Measurements from ENCODE around the gene ZNF518A. TPM values are rescaled to one million over a fixed set of nuclear protein-coding genes. Genes with fewer than 3 reads are reported as not detected.
"Not testable (repeated sequence)": the region's sequence is repeated elsewhere in the genome, so short reads cannot be mapped to it uniquely, and the experiment has no call there.

The ZNF518A gene
- polyA plus RNA-seq, 4 donors: 30.7 to 61.7 (median 41.7) TPM

DNA sequence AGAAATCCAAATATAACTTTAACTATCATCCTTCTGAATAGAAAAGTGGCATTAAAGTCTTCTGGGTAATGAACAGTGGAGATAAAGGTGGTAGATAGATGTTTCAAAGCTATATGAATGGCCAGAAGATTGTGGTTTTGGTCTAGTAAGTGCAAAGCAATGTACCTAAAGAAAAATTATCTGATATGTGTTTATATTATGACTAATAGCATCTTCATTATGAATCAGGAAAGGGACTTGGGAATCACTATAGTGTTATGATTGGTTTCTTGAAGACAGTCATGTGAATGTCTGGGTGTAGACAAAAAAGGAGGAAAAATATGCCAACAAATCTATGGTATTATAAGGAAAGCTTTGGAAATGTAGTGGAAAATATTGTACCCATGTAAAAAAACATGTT lies 3.0 kb downstream of the ZNF518A start:
- DNase-seq (ENCODE audit: low read depth in 4 of 4, low spot score in 2 of 4): no peak

DNA sequence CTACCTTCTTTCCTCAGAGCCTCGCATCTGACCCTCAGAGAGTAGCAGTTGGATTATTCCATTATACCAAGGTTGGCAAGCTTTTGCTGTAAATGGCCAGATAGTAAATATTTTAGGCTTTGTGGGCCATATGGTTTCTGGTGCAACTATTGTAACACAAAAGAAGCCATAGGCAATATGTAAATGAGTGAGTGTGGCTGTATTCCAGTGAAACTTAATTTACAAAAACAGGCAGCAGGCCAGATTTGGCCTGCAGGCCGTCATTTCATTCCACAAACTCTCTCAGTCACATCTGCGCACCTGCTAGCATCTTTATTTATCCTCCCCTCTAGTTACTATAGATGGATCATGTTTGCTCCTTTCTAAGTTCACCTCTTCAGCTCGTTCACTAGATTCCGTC lies 6.7 kb downstream of the ZNF518A start:
- DNase-seq (ENCODE audit: low read depth in 4 of 4, low spot score in 2 of 4): no peak

DNA sequence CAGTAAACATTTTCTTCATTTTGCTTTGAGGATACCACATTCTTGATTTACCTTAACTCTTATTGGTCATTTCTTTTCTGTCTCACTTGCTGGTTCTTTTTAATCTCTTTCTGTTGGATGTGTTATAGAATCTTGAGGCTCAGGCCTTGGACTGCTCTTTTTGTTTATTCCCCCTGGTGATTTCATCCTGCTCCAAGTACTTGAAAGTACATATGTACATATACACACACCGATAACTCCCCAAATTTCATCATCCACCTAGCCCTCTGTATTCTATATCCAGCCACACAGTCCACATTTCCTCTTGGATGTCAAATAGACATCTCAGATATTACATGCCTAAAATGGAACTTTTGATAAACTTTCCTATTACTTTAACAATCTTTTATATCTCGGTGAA lies 7.5 kb downstream of the ZNF518A start:
- DNase-seq (ENCODE audit: low read depth in 4 of 4, low spot score in 2 of 4): no peak

DNA sequence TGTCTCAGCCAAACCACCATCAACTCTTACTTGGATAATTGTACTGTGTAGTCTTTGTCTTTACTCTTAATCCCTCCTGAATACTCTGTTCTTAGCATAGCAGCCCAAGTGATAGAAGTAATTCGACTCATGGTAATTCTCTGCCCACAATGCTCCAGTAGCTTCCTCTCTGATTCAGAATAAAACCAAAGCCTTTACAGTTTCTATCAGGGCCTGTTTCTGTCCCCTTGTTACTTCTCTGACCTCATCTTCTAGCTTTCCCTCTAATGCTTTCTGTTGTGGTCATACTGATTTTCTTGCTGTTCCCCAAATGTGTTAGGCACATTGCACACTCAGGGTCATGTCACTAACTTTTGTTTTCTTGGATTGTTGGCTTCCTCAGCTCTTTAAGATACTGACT lies 8.0 kb downstream of the ZNF518A start:
- no peak for DNase-seq (ENCODE audit: low read depth in 4 of 4, low spot score in 2 of 4)

DNA sequence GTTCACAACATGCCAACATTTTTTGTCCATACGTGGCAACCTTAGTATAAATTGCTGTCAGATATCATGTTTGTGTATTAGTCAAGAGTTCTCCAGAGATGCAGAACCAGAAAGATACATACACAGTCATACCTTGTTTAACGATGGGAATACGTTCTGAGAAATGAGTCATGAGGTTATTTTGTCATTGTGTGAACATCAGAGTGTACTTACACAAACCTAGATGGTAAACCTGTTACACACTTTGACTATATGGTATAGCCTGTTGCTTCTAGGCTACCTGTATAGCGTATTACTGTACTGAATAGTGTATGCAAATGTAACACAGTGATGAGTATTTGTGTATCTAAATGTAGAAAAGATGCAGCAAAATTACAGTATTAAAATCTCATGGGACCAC lies 22.3 kb downstream of the ZNF518A start:
- DNase-seq (ENCODE audit: low read depth in 4 of 4, low spot score in 2 of 4): no peak

DNA sequence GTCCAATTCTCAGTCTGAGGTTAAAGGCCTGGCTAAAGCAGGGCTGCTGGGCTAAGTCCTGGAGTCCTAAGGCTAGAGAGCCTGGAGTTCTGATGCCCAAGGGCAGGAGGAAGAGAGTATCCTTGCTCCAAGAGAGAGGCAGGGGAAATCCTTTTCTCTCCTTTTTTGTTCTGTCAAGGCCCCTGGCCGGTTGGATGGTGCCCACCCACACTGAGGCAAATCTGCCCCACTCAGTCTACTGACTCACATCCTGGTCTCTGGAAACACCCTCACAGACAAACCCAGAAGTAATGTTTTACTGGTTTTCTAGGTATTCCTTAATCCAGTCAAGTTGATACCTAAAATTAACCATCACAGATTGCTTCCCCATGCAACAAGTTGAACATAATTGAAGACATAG lies 23.0 kb downstream of the ZNF518A start:
- no peak for DNase-seq (ENCODE audit: low read depth in 4 of 4, low spot score in 2 of 4)

DNA sequence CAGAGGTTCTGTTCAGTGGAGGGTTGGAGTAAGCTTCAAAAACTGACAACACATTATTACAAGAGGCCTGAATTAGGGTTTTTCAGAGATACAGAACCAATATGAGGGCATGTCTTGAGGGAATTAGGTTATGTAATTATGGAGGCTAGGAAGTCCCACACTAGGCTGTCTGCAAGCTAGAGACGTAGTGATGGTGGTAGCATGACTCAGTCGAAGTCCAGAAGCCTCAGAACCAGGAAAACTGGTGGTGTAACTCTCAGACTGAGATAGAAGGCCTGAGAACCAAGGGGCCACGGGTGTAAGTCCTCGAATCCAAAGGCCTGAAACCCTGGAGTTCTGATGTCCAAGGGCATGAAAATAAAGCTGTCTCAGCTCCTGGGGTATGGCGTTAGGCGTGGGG lies 35.6 kb downstream of the ZNF518A start:
- DNase-seq (ENCODE audit: low read depth in 4 of 4, low spot score in 2 of 4): no peak

DNA sequence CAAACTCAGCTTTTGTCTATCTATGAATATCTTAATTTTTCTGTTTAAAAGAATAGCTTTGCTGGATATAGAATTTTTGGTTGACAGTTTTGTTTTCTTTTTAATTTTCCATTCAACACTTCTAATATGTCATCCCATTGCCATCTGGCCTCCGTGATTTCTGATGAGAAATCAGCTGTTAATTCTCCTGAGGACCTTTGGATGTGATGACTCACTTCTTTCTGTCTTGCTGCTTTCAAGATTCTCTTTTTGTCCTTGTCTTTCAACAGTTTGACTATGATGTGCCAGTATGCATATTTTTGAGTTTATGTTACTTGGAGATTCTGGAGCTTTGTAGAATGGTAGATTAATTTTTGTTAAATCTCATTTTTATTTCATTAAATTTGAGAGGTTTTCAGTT lies 38.4 kb downstream of the ZNF518A start:
- no peak for DNase-seq (ENCODE audit: low read depth in 4 of 4, low spot score in 2 of 4)

DNA sequence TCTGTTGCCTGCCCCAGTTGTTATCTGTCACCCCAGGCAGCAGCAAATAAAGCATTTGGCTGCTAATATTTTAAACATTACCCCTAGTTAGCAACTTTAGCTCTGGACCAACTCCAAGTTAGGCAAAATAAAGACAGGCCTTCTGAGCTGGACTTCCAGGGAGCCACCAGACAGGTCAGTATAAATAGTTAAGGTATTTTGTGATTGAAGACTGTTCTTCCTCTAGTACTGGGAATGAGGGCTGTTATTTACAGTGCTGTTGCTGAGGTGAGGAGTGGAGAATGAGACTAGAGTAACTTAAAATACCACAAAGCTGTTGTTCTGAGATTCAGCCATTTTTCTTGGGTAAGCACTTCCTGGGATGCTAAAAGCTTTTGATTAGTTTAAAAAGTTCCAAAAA lies 40.1 kb downstream of the ZNF518A start:
- DNase-seq (ENCODE audit: low read depth in 4 of 4, low spot score in 2 of 4): no peak

DNA sequence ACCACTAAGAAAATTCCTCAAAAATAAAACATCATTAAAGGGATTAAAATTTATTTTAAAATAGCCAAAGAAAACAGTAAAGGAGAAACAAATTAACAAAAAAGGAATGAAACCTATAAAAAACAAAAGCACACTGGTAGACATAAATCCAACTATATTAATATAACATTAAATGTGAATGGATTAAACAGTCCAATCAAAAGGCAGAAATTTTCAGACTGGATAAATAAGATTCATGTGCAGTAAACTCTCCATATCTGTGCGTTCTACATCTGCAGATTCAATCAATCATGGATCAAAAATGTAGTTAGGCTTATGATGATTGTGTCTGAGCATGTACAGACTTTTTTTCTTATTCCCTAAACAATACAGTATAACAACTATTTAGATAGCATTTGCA lies 42.6 kb downstream of the ZNF518A start:
- no peak for DNase-seq (ENCODE audit: low read depth in 4 of 4, low spot score in 2 of 4)

DNA sequence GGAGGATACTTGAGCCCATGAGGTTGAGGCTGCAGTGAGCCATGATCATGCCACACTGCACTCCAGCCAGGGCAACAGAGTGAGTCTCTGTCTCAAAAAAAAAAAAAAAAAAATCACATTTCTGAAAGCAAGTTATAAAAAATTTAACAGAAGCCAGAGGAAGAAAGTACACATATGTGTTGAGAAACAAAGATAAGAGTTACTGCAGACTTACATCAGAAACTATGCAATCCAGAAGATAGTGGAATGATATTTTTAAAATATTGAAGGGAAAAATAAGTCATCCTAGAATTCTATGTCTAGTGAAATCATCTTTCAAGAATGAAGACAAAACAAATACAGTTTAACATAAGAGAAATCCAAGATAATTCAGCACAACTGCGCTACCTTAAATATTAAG lies 46.9 kb downstream of the ZNF518A start:
- no peak for DNase-seq (ENCODE audit: low read depth in 4 of 4, low spot score in 2 of 4)

DNA sequence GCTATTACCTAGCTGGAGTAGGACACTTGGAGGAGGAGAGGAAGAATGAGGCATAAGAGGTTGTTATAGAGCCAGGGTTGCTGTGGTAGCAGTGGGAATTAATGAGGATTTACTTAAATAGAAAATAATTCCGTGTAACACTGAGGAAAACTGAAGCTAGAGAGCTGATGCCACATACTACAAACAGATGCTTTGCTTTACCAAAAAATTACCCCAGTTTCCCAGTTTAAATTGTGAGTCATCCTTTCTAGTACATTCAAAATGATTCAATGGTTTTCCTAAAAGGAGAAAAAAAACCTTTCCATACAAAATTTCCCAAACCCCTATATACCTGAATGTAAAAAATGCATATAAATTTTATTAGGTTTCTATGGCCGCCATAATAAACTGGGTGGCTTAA lies 58.3 kb downstream of the ZNF518A start:
- DNase-seq (ENCODE audit: low read depth in 4 of 4, low spot score in 2 of 4): no peak

DNA sequence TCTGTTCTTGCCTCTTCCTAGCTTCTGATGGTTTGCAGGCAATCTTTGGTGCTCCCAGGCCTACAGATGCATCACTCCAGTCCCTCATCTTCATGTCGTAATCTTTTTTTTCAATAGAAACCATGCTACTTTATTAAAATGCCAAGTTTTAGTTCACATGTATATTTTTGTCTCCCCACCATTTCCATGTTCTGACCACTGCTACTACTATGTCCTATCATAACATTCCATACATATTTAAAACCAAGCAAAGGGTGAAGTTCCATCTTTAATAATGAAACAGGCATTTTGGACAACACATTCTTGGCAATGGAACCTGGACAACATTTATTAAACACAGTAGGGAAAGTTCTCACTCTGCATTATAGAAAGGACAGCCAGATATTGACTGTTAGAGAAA lies 58.8 kb downstream of the ZNF518A start:
- DNase-seq (ENCODE audit: low read depth in 4 of 4, low spot score in 2 of 4): no peak

DNA sequence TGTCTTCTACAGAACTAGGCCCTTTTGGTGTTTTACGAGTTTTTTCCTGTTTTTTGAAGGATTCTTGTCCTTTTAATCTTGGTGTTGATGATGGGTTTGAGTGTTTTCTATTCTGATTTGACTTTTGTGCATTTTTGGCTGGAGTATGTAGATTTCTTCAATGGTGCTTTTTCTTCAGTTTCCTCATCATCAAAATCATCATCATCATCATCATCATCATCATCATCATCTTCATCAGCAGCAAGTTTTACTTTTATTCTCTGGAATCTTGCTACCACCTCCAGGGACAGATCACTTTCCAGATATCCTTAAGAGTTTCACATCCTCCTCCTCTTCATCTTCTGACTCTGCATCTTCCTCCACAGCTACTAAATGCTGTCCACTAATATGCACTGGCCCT lies 59.4 kb downstream of the ZNF518A start:
- not testable (repeated sequence) for DNase-seq (ENCODE audit: low read depth in 4 of 4, low spot score in 2 of 4)

DNA sequence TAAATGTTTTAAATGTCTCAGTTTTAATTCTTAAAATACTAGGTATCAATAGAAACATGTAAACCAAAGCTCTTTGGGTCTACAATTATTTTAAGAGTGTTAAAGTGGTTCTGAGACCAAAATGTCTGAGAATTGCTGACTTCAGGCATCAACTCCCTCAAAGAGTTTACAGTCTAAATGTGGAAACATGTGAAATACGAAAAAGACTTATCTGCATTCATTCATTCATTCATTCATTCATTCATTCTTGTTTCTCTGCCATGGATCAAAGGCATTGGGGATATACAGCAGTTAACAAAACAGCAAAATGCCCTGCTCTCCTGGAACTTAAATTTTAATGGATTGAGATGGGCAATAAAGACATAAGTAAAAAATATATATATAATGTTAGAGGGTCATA lies 71.4 kb downstream of the ZNF518A start:
- no peak for DNase-seq (ENCODE audit: low read depth in 4 of 4, low spot score in 2 of 4)

DNA sequence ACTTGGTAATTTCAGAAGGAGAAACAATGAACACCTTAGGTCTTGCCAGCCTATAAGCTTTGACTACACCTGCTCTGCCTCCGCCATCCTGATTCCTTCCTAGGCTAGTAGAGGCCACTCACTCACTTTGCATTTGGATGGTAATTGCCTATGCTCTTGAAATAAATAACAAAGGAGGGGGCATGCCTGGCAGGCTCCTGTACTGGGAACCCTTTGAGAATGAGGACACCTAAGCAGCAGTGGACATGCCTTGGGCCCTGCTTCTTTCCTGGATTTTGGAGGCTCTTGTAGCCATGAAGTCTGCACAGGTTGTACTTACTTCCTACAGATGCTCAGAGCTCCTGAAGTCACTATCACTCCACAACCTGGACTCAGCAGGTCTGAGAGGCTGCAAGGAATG lies 75.5 kb downstream of the ZNF518A start:
- DNase-seq (ENCODE audit: low read depth in 4 of 4, low spot score in 2 of 4): no peak

DNA sequence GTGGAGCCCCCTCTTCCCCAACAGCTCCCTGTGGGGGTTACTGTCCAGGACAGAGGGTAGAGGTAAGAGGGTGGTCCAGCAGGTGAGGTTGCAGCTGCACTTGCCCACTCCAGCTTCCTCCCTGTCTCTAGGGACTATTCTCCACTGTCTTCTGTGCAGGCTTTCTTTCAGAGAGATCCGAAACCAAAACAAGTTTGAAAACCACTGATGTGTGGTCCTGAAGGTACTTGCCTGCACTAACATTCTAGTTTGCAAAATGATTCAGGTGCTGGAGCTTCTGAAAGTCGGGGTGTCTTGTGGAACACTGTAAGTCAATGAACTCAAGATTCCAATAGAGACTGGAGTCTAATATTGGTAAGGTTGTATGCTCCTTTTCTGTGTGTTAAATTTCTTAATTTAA lies 78.2 kb downstream of the ZNF518A start:
- no peak for DNase-seq (ENCODE audit: low read depth in 4 of 4, low spot score in 2 of 4)

DNA sequence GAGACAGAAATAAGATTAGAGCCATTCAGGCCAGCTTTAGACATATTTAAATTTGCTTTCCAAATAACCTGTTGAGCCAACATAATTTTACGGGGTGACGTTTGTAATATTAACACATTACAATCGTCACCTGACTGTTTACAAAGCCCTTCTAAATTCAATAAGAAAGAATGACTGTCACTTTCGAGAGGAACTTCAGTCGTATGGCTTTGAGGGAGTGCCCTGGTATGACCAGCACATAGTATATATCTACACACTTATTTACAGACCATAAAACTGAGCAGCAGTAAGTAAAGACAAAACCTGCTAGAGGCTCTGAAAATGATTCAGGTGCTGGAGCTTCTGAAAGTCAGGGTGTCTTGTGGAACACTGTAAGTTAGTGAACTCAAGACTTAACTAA lies 78.8 kb downstream of the ZNF518A start:
- DNase-seq (ENCODE audit: low read depth in 4 of 4, low spot score in 2 of 4): no peak

DNA sequence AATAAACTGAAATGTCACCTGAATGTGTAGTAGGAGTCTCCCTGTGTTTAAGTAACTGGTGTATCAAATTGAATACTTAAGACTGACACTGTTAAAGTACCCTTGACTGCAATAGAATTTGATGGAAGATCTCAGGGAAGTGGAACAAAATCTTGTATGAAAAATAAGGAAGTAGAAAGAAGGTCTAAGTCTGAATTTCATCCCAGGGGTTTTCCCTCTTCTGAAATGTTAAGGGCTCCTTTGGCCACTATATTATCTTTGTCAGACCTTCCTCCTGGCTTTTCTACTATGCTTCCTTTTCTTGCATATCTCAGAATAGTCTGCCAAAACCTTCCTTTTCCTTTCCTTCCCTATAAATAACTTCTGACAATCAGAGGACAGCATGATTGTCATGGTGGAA lies 81.7 kb downstream of the ZNF518A start:
- no peak for DNase-seq (ENCODE audit: low read depth in 4 of 4, low spot score in 2 of 4)

DNA sequence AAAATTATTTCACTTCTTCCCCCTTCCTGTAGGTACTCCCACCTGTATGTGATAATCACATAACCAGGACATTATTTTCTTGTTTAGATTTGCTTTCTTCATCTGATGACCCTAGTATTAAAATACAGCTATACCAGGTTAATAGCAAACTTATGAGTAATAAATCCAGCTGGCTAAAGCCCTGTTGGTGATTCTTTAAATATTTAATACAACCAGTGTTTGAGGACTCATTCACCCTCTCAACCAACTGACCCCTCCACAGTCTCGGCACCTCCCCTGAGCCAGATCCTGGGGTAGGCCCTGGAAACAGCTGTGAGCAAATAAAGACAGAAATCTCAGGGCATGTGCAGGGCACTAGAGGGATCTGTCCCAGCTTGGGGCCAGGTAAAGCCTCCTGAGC lies 82.8 kb downstream of the ZNF518A start:
- DNase-seq (ENCODE audit: low read depth in 4 of 4, low spot score in 2 of 4): no peak

Measured in left renal cortex interstitium (tissue), 4 donors.